HEK293 (cell line): Measurements from ENCODE around the gene RNF151.
A peak's percentile ranks its signal among the peaks of the same experiment; 100 is the strongest.

Experiments used
- CTCF ChIA-PET: fragments of 350-600 bp; formaldehyde crosslinking; extraction: SDS; loops from one replicate; lab custom pipeline; 2021; ENCODE audit warnings: antibody characterized with exemption; lab: Yijun Ruan, JAX
- POLR2A ChIA-PET: fragments of 300-600 bp; formaldehyde crosslinking; extraction: SDS; loops from one replicate; lab custom pipeline; 2020; ENCODE audit warnings: antibody characterized with exemption, inconsistent platforms; lab: Yijun Ruan, JAX
- H3K27ac ChIP-seq: fragments of 200-500 bp; sonication (Bioruptor generic); 2 replicates; pipeline ENCODE4 v1.5.1; 2014; ENCODE audit warnings: low read depth, low read length, control low read depth, inconsistent platforms; ENCODE audit errors: extremely low read depth
- H3K36me3 ChIP-seq, 2 experiments: fragments of 200-500 bp in 1 of 2; sonication (Bioruptor generic) in 1 of 2; 1 replicate in 1 of 2; 2 replicates in 1 of 2; pipeline ENCODE4 v1.5.1; 2014 to 2017; ENCODE audit warnings: inconsistent platforms in 2 of 2, low read length in 2 of 2; ENCODE audit not compliant: control insufficient read depth in 2 of 2, insufficient read depth in 1 of 2
- H3K4me1 ChIP-seq: fragments of 200-500 bp; sonication (Bioruptor generic); 2 replicates; pipeline ENCODE4 v1.5.1; 2014; ENCODE audit warnings: mild to moderate bottlenecking, low read length, inconsistent platforms; ENCODE audit not compliant: control insufficient read depth, insufficient read depth
- H3K4me3 ChIP-seq: 2 replicates; pipeline ENCODE4 v1.5.1; 2011; ENCODE audit warnings: low read depth, mild to moderate bottlenecking, control low read depth, low read length, moderate library complexity
- H3K9me3 ChIP-seq: fragments of 200-500 bp; sonication (Bioruptor generic); 2 replicates; pipeline ENCODE4 v1.5.1; 2014; ENCODE audit warnings: low read depth, low read length, inconsistent platforms; ENCODE audit not compliant: control insufficient read depth, insufficient read depth
- KLF9 ChIP-seq: fragments of 450-650 bp; formaldehyde crosslinking; IDR thresholded peaks from 2 replicates; pipeline ENCODE4 v1.5.1; 2016; ENCODE audit warnings: missing biosample characterization, missing genetic modification characterization, low read depth
- MZF1 ChIP-seq: fragments of 450-650 bp; formaldehyde crosslinking; IDR thresholded peaks from 2 replicates; pipeline ENCODE4 v1.5.1; 2017; ENCODE audit warnings: missing biosample characterization, missing genetic modification characterization, borderline replicate concordance
- SP2 ChIP-seq: fragments of 450-650 bp; formaldehyde crosslinking; IDR thresholded peaks from 2 replicates; pipeline ENCODE4 v1.5.1; 2016; ENCODE audit warnings: missing biosample characterization, missing genetic modification characterization
- ZBTB21 ChIP-seq: fragments of 450-650 bp; formaldehyde crosslinking; IDR thresholded peaks from 2 replicates; pipeline ENCODE4 v1.5.1; 2017; ENCODE audit warnings: missing biosample characterization, missing genetic modification characterization
- ZFHX2 ChIP-seq: fragments of 450-650 bp; formaldehyde crosslinking; conservative IDR thresholded peaks from 2 replicates; pipeline ENCODE4 v1.5.1; 2016; ENCODE audit warnings: missing biosample characterization, missing genetic modification characterization
- ZFP37 ChIP-seq: fragments of 450-650 bp; formaldehyde crosslinking; IDR thresholded peaks from 2 replicates; pipeline ENCODE4 v1.5.1; 2016; ENCODE audit warnings: missing biosample characterization, missing genetic modification characterization
- ZNF133 ChIP-seq: fragments of 450-650 bp; formaldehyde crosslinking; IDR thresholded peaks from 2 replicates; pipeline ENCODE4 v1.5.1; 2016; ENCODE audit warnings: missing biosample characterization, missing genetic modification characterization
- ZNF223 ChIP-seq: fragments of 450-650 bp; formaldehyde crosslinking; IDR thresholded peaks from 2 replicates; pipeline ENCODE4 v1.5.1; 2016; ENCODE audit warnings: missing biosample characterization, missing genetic modification characterization
- ZNF350 ChIP-seq: fragments of 450-650 bp; formaldehyde crosslinking; IDR thresholded peaks from 2 replicates; pipeline ENCODE4 v1.5.0; 2017; ENCODE audit warnings: missing biosample characterization, mild to moderate bottlenecking, missing genetic modification characterization
- ZNF521 ChIP-seq: fragments of 450-650 bp; formaldehyde crosslinking; IDR thresholded peaks from 2 replicates; pipeline ENCODE4 v1.5.1; 2017; ENCODE audit warnings: missing biosample characterization, mild to moderate bottlenecking, missing genetic modification characterization
- ZNF600 ChIP-seq: fragments of 450-650 bp; formaldehyde crosslinking; IDR thresholded peaks from 2 replicates; pipeline ENCODE4 v1.5.1; 2016; ENCODE audit warnings: missing biosample characterization, missing genetic modification characterization
- ZNF747 ChIP-seq: fragments of 450-650 bp; formaldehyde crosslinking; IDR thresholded peaks from 2 replicates; pipeline ENCODE4 v1.5.1; 2016; ENCODE audit warnings: missing biosample characterization, missing genetic modification characterization
- TF ChIP-seq, protein P1 (sequence below): fragments of 450-650 bp; formaldehyde crosslinking; conservative IDR thresholded peaks from 2 replicates; pipeline ENCODE4 v1.5.1; 2016; ENCODE audit warnings: low read depth, missing biosample characterization, missing genetic modification characterization
- TF ChIP-seq, protein P2 (sequence below): fragments of 450-650 bp; formaldehyde crosslinking; IDR thresholded peaks from 2 replicates; pipeline ENCODE4 v1.5.1; 2016; ENCODE audit warnings: missing biosample characterization, missing genetic modification characterization
- TF ChIP-seq, protein P3 (sequence below): fragments of 450-650 bp; formaldehyde crosslinking; IDR thresholded peaks from 2 replicates; pipeline ENCODE4 v1.5.1; 2016; ENCODE audit warnings: missing biosample characterization, missing genetic modification characterization
- TF ChIP-seq, protein P4 (sequence below): fragments of 450-650 bp; formaldehyde crosslinking; IDR thresholded peaks from 2 replicates; pipeline ENCODE4 v1.5.1; 2016; ENCODE audit warnings: missing biosample characterization, missing genetic modification characterization

RNF151 gene

DNA sequence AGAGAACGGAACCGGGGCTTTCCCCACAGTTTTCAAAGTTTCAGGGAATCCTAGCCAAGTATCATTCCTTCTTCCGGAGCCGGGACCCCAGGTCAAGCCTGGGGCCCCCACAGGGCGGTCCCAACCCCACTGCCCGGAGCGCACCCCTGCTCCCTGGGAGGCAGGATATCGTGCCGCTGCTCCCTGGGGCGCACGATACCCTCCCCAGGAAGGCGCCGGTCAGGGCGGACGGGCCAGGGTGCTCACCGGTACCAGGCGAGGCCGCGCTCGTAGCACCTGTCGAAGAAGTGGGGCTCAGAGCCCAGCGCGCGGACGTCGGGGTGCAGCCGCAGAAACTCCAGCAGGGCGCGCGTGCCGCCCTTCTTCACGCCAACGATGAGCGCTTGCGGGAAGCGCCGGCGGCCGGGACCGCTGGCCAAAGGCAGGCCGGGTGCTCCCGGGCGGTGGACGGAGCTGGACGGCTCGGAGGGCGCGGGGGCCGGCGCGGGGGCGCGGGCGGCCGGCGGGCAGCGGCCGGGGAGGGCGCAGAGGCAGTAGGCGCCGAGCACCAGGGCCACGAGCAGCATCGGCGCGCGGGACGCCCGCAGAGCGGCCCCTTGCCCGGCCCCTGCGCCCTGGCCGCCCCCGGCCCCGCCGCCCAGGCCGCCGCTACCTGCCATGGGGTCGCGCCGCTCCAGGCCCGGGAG is 48.8 kb upstream of the RNF151 start (continued):
- TF ChIP-seq, protein P1, sequence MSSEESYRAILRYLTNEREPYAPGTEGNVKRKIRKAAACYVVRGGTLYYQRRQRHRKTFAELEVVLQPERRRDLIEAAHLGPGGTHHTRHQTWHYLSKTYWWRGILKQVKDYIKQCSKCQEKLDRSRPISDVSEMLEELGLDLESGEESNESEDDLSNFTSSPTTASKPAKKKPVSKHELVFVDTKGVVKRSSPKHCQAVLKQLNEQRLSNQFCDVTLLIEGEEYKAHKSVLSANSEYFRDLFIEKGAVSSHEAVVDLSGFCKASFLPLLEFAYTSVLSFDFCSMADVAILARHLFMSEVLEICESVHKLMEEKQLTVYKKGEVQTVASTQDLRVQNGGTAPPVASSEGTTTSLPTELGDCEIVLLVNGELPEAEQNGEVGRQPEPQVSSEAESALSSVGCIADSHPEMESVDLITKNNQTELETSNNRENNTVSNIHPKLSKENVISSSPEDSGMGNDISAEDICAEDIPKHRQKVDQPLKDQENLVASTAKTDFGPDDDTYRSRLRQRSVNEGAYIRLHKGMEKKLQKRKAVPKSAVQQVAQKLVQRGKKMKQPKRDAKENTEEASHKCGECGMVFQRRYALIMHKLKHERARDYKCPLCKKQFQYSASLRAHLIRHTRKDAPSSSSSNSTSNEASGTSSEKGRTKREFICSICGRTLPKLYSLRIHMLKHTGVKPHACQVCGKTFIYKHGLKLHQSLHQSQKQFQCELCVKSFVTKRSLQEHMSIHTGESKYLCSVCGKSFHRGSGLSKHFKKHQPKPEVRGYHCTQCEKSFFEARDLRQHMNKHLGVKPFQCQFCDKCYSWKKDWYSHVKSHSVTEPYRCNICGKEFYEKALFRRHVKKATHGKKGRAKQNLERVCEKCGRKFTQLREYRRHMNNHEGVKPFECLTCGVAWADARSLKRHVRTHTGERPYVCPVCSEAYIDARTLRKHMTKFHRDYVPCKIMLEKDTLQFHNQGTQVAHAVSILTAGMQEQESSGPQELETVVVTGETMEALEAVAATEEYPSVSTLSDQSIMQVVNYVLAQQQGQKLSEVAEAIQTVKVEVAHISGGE (tag by site-specific recombination): no peak
- TF ChIP-seq ZNF350 (tag by site-specific recombination) (no peak), ZFP37 (no peak), SP2 (tag by site-specific recombination) (no peak), ZNF133 (tag by site-specific recombination) (no peak), ZNF223 (tag by site-specific recombination) (no peak), MZF1 (no peak), ZNF521 (tag by site-specific recombination) (no peak), ZBTB21 (tag by site-specific recombination) (no peak)
- TF ChIP-seq, protein P2, sequence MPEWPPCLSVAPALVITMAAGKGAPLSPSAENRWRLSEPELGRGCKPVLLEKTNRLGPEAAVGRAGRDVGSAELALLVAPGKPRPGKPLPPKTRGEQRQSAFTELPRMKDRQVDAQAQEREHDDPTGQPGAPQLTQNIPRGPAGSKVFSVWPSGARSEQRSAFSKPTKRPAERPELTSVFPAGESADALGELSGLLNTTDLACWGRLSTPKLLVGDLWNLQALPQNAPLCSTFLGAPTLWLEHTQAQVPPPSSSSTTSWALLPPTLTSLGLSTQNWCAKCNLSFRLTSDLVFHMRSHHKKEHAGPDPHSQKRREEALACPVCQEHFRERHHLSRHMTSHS: no peak
- TF ChIP-seq, protein P3, sequence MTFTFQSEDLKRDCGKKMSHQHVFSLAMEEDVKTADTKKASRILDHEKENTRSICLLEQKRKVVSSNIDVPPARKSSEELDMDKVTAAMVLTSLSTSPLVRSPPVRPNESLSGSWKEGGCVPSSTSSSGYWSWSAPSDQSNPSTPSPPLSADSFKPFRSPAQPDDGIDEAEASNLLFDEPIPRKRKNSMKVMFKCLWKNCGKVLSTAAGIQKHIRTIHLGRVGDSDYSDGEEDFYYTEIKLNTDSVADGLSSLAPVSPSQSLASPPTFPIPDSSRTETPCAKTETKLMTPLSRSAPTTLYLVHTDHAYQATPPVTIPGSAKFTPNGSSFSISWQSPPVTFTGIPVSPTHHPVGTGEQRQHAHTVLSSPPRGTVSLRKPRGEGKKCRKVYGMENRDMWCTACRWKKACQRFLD (tag by site-specific recombination): no peak

DNA sequence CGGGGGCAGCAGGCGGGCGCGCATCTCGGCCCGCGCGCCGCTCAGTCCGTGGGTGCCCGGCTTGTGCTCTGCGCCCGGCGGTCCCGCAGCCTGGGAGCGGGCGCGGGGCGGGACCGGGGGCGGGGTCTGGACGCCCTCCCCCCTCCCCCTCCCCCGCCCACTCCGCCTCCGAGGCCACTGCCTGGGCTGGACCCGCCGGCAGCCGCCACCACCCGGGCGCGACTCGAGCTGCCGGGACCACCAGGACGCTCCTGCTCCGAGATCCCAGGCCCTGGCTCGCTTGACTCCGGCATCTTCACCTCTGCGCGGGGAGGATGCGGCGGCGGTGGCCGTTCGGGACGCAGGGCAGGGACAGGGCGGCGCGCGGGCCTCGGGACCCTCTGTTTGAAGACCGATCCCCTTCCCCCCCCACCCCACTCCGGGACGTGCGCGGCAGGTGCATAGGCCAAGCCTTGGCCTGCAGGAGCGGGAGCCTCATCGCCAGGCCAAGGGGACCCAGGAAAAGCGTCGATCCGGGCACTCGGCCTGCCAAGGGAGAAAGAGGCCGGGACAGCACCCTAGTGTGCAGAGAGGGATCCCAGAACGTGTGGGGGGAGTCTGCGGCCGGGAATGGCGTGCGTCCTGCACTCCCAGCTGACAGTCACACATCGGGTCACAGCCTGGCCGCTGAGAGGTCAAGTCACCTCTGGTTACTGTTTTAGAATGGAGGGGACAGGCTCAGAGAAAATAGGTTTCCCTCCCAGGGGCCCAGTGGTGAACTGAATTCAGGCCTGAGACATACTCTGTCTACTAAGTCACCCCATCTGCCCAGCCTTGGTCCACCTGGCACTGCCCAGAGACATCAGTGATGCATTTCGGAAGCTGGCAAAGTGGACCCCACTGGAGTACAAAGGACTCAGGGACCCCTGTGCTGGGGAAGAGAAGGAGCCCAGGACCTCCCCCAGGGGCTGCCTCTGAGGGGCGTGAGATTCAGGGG is 48.0 kb upstream of the RNF151 start, which contains the start of gene HS3ST6:
Gene HS3ST6, minus strand, starts transcription at position 65 of the 976 bp plus-strand sequence. CDS start 92 bp downstream, outside the sequence.
- Histone ChIP-seq H3K4me3 (no peak within 1 kb of the TSS), H3K4me1 (no peaks in the 10 kb centered on the region; the same call in 1 of the 2 replicates), H3K27ac (no peak within 1 kb of the TSS), H3K36me3 (no peaks in the 10 kb centered on the region), H3K9me3 (no peaks in the 10 kb centered on the region)
- ChIA-PET CTCF (interaction anchor here (1.6 kb wide), 1 partner anchor 18 kb away, joined by 4 read pairs; no protein-coding TSS in a partner anchor), POLR2A (no interaction called here)
- TF ChIP-seq ZFHX2 (peak; percentile 29; the same call in 1 of the 2 replicates), KLF9 (tag by site-specific recombination) (0 out of 2 replicates have a peak, but pooled peaks have one; percentile 18), ZNF600 (tag by site-specific recombination) (0 out of 2 replicates have a peak, but pooled peaks have one; percentile 25), ZNF747 (tag by site-specific recombination) (no peak)
- TF ChIP-seq, protein P4, sequence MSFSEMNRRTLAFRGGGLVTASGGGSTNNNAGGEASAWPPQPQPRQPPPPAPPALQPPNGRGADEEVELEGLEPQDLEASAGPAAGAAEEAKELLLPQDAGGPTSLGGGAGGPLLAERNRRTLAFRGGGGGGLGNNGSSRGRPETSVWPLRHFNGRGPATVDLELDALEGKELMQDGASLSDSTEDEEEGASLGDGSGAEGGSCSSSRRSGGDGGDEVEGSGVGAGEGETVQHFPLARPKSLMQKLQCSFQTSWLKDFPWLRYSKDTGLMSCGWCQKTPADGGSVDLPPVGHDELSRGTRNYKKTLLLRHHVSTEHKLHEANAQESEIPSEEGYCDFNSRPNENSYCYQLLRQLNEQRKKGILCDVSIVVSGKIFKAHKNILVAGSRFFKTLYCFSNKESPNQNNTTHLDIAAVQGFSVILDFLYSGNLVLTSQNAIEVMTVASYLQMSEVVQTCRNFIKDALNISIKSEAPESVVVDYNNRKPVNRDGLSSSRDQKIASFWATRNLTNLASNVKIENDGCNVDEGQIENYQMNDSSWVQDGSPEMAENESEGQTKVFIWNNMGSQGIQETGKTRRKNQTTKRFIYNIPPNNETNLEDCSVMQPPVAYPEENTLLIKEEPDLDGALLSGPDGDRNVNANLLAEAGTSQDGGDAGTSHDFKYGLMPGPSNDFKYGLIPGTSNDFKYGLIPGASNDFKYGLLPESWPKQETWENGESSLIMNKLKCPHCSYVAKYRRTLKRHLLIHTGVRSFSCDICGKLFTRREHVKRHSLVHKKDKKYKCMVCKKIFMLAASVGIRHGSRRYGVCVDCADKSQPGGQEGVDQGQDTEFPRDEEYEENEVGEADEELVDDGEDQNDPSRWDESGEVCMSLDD: no peak
